Central memory CD8-positive, alpha-beta T cell (primary cell): Measurements from ENCODE around the gene HSPA6.
"Not testable (repeated sequence)": the region's sequence is repeated elsewhere in the genome, so short reads cannot be mapped to it uniquely, and the experiment has no call there.

ENCODE experiments used
- ATAC-seq: fragments of 150-1000 bp; cut with Tn5 transposase; replicated peaks from 2 replicates; pipeline ENCODE4 v1.10.0; 2022; ENCODE audit warnings: mild to moderate bottlenecking, moderate FRiP score, moderate number of reproducible peaks; ENCODE audit not compliant: poor library complexity, severe bottlenecking; ENCODE audit errors: extremely low read depth
- DNase-seq, 2 donors: peaks; one replicate each; pipeline ENCODE4 v3.0.0; 2021; ENCODE audit warnings: low spot score in 2 of 2
- H3K27ac Mint-ChIP-seq: one replicate; pipeline ENCODE4 v1.8.0; 2022; ENCODE audit warnings: low read depth, mild to moderate bottlenecking, moderate library complexity, mixed read lengths
- H3K27me3 Mint-ChIP-seq: one replicate; pipeline ENCODE4 v1.8.0; 2022; ENCODE audit warnings: mixed read lengths
- H3K36me3 Mint-ChIP-seq: one replicate; pipeline ENCODE4 v1.8.0; 2022; ENCODE audit warnings: mild to moderate bottlenecking, moderate library complexity, mixed read lengths; ENCODE audit not compliant: insufficient read depth
- H3K4me1 Mint-ChIP-seq: one replicate; pipeline ENCODE4 v1.8.0; 2022; ENCODE audit warnings: mixed read lengths
- H3K4me3 Mint-ChIP-seq: one replicate; pipeline ENCODE4 v1.8.0; 2022; ENCODE audit warnings: mild to moderate bottlenecking, moderate library complexity, mixed read lengths
- H3K9me3 Mint-ChIP-seq: one replicate; pipeline ENCODE4 v1.8.0; 2022; ENCODE audit warnings: mixed read lengths

The HSPA6 gene

DNA sequence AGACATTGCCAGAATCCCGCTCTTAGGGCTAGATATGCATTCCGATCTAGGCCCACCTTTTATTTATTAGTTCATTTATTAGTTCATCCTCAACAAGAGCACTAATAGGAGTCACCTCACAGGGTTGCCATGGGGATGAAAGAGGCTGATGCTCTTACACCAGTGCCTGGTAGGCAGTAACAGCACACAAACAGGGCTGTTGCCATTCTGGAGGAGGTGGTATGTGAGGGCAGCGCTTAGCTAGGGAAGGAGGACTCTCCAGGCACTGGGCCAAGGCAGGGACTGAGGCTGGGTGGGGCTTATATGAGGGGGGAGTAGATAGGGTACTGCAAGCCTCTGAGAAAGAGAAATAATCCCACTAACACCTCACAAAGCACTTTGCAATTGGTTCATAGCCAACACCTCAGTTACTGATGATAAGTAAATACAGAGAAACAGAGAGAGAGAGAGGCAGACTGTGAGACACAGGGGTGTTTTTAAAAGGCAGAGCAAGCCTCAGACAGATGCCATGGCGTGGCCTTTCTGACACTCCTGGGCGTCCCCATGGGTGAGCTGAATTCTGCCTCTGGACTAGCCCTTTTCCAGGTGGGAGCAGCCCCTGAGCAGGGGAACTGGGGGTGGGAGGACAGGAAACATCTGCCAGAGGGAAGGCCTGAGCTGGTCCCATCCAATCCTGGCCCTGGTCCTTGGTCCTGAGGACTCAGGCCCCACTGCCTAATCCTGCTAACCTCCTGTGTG is 13.2 kb upstream of the HSPA6 start:
- no peak for ATAC-seq
- peaks cover 7% of the 10 kb centered on the region for H3K27me3 Mint-ChIP-seq
- no peak for DNase-seq
- no peaks in the 10 kb centered on the region for H3K36me3 Mint-ChIP-seq
- no peaks in the 10 kb centered on the region for H3K4me1 Mint-ChIP-seq
- H3K9me3 Mint-ChIP-seq = no peaks in the 10 kb centered on the region
- H3K27ac Mint-ChIP-seq = no peak overlapping the region
- no peak overlapping the region for H3K4me3 Mint-ChIP-seq

- no peak for DNase-seq
- no peak overlapping the region for H3K27ac Mint-ChIP-seq
- no peaks in the 10 kb centered on the region for H3K36me3 Mint-ChIP-seq
- H3K4me1 Mint-ChIP-seq = no peaks in the 10 kb centered on the region
- peaks cover 1% of the 10 kb centered on the region for H3K27me3 Mint-ChIP-seq
- H3K4me3 Mint-ChIP-seq = no peak overlapping the region
- no peak for ATAC-seq
- no peaks in the 10 kb centered on the region for H3K9me3 Mint-ChIP-seq
Observed at GRCh38 chr1:161511756-161512060, 12.6 kb upstream of the HSPA6 start.

DNA sequence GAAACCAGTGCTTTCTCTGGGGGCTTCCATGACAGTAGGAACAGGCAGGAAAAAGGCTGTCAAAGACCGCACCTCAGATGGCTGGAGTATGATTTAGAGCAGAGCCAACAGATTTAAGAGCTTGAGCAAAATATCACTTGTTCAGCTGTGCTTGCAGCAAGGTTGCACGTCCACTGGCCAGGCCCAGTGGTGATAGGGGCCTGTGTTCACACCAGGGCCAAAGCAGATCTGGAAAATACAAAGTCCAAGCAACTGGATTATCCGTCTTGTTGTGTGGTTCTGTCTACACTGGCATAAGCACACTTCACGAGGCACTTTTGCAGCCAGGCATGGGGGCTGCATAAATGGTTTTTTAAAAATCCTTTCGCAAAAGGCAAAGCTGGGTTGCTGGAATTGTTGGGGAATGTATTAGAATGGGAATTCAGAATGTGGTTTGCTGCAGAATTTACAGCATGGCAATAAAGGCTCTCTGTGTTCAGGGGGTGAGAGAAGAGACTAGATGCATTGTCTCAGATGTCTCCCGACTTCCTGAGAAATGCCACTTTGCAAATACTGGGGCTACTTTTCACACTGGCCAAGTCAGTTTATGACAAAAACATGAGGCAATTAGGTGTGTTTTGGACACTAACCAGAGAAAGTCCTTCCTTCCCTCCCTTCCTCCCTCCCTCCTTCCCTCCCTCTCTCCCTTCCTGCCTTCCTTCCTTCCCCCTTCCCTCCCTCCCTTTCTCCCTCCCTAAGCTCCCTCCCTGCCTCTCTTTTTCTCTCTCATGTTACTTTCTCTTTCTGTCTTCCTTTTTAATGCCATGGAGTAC is 11.5 kb upstream of the HSPA6 start:
- not testable (repeated sequence) for H3K4me1 Mint-ChIP-seq, H3K27me3 Mint-ChIP-seq, H3K4me3 Mint-ChIP-seq, H3K9me3 Mint-ChIP-seq, DNase-seq, H3K36me3 Mint-ChIP-seq, H3K27ac Mint-ChIP-seq, ATAC-seq

DNA sequence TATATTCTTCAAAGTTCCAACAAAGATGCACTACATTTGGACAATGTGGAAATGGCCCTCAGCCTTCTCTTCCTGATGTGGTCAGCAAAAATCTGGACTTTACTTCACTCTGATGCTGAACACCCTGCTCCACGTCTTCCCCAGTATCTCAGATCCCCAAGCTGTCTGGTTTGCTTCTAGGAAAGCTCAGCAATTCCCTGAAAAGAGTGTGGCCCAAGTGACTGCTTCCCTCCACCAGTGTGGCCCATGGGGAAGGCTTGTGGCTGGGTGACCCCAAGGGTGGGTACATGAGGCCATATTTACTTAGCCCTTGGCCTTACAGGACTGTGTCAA is 10.9 kb upstream of the HSPA6 start:
- not testable (repeated sequence) for H3K27ac Mint-ChIP-seq, H3K4me1 Mint-ChIP-seq

GRCh38 chr1:161513953-161514352 is 10.4 kb upstream of the HSPA6 start:
- not testable (repeated sequence) for H3K36me3 Mint-ChIP-seq, ATAC-seq, H3K27me3 Mint-ChIP-seq, H3K4me1 Mint-ChIP-seq, H3K4me3 Mint-ChIP-seq, H3K9me3 Mint-ChIP-seq, DNase-seq
- peak overlapping the region; percentile 41 for H3K27ac Mint-ChIP-seq

More for the DNA sequence above, 10.9 kb upstream of the HSPA6 start:
- H3K27me3 Mint-ChIP-seq, DNase-seq, ATAC-seq, H3K9me3 Mint-ChIP-seq, H3K36me3 Mint-ChIP-seq, H3K4me3 Mint-ChIP-seq: not testable (repeated sequence)

GRCh38 chr1:161523041-161523816 is 1.1 kb upstream of the HSPA6 start:
- H3K27ac Mint-ChIP-seq = peak overlapping the region; percentile 99
- not testable (repeated sequence) for ATAC-seq, DNase-seq, H3K4me1 Mint-ChIP-seq, H3K27me3 Mint-ChIP-seq, H3K9me3 Mint-ChIP-seq
- peak overlapping the region; percentile 82 for H3K4me3 Mint-ChIP-seq
- H3K36me3 Mint-ChIP-seq = peaks cover 22% of the 10 kb centered on the region

DNA sequence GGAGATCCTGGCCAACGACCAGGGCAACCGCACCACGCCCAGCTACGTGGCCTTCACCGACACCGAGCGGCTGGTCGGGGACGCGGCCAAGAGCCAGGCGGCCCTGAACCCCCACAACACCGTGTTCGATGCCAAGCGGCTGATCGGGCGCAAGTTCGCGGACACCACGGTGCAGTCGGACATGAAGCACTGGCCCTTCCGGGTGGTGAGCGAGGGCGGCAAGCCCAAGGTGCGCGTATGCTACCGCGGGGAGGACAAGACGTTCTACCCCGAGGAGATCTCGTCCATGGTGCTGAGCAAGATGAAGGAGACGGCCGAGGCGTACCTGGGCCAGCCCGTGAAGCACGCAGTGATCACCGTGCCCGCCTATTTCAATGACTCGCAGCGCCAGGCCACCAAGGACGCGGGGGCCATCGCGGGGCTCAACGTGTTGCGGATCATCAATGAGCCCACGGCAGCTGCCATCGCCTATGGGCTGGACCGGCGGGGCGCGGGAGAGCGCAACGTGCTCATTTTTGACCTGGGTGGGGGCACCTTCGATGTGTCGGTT is 477 bp downstream of the HSPA6 start:
- not testable (repeated sequence) for H3K27ac Mint-ChIP-seq, H3K9me3 Mint-ChIP-seq, DNase-seq, H3K4me1 Mint-ChIP-seq, H3K27me3 Mint-ChIP-seq
- peak; percentile 29 for ATAC-seq
- H3K4me3 Mint-ChIP-seq = peak overlapping the region; percentile 82
- peaks cover 26% of the 10 kb centered on the region for H3K36me3 Mint-ChIP-seq

DNA sequence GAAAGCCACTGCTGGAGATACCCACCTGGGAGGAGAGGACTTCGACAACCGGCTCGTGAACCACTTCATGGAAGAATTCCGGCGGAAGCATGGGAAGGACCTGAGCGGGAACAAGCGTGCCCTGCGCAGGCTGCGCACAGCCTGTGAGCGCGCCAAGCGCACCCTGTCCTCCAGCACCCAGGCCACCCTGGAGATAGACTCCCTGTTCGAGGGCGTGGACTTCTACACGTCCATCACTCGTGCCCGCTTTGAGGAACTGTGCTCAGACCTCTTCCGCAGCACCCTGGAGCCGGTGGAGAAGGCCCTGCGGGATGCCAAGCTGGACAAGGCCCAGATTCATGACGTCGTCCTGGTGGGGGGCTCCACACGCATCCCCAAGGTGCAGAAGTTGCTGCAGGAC is 981 bp downstream of the HSPA6 start:
- H3K9me3 Mint-ChIP-seq, DNase-seq, ATAC-seq, H3K27ac Mint-ChIP-seq: not testable (repeated sequence)
- H3K36me3 Mint-ChIP-seq = peaks cover 31% of the 10 kb centered on the region
- peak overlapping the region; percentile 82 for H3K4me3 Mint-ChIP-seq
- H3K4me1 Mint-ChIP-seq = peaks cover 13% of the 10 kb centered on the region
- H3K27me3 Mint-ChIP-seq = peaks cover 10% of the 10 kb centered on the region

DNA sequence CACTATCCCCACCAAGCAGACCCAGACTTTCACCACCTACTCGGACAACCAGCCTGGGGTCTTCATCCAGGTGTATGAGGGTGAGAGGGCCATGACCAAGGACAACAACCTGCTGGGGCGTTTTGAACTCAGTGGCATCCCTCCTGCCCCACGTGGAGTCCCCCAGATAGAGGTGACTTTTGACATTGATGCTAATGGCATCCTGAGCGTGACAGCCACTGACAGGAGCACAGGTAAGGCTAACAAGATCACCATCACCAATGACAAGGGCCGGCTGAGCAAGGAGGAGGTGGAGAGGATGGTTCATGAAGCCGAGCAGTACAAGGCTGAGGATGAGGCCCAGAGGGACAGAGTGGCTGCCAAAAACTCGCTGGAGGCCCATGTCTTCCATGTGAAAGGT is 1.6 kb downstream of the HSPA6 start:
- DNase-seq, ATAC-seq, H3K9me3 Mint-ChIP-seq, H3K4me3 Mint-ChIP-seq, H3K27ac Mint-ChIP-seq: not testable (repeated sequence)
- peaks cover 18% of the 10 kb centered on the region for H3K4me1 Mint-ChIP-seq
- H3K36me3 Mint-ChIP-seq = peaks cover 37% of the 10 kb centered on the region
- H3K27me3 Mint-ChIP-seq = peaks cover 16% of the 10 kb centered on the region

GRCh38 chr1:161528550-161528949 is 4.2 kb downstream of the HSPA6 start:
- not testable (repeated sequence) for ATAC-seq, H3K9me3 Mint-ChIP-seq, DNase-seq, H3K4me3 Mint-ChIP-seq, H3K27ac Mint-ChIP-seq
- Mint-ChIP-seq H3K36me3 (peaks cover 28% of the 10 kb centered on the region), H3K27me3 (peaks cover 17% of the 10 kb centered on the region), H3K4me1 (peaks cover 27% of the 10 kb centered on the region)

DNA sequence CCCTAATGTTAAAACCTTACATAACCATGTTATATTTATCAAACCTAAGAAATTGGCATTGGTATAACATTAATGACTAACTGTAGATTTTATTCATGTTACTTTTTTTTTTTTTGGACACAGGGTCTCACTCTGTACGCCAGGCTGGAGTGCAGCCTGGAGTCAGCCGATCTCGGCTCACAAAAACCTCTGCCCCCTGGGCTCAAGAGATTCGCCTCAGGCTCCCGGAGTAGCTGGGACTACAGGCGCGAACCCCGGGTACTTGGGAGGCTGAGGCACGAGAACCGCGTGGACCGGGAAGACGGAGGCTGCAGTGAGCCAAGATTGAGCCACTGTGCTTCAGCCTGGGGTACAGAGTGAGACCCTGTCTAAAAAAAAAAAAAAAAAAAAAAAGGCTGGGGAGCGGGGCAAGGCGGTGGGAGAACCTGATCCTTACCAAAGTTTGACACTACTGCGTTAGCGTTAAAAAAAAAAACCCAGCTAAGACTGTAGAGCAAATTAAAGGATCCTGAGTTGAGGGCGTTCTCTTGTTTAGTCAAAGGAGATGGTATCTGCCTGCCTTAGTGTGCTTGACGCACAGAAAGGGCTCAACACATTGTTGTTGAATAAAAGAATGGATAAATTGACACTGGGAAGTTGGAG is 5.2 kb downstream of the HSPA6 start:
- peak overlapping the region; percentile 93 for H3K4me3 Mint-ChIP-seq
- not testable (repeated sequence) for ATAC-seq, DNase-seq, H3K9me3 Mint-ChIP-seq
- peak overlapping the region; percentile 100 for H3K27ac Mint-ChIP-seq
- H3K27me3 Mint-ChIP-seq = peaks cover 12% of the 10 kb centered on the region
- H3K4me1 Mint-ChIP-seq = peaks cover 22% of the 10 kb centered on the region
- H3K36me3 Mint-ChIP-seq = peaks cover 19% of the 10 kb centered on the region

DNA sequence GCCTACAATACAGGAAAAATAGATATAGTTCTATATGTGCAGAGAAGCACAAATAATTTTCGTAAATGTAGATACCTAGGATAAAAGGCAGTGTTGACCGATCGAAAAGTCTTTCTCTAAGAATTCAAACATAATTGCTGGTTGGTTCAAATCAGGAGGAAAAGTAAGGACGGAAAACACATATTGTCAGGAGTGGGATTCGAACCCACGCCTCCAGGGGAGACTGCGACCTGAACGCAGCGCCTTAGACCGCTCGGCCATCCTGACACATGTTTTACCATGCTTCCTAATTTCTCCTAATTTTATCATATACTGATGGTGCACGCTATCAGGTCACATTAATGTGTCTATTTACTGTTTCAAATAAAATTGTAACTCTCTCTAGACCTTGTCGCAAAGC is 5.8 kb downstream of the HSPA6 start:
- Mint-ChIP-seq H3K4me1 (peaks cover 22% of the 10 kb centered on the region), H3K4me3 (peak overlapping the region; percentile 93), H3K27ac (peak overlapping the region; percentile 100), H3K36me3 (peaks cover 19% of the 10 kb centered on the region), H3K27me3 (peaks cover 12% of the 10 kb centered on the region)
- peak; percentile 62 for ATAC-seq
- H3K9me3 Mint-ChIP-seq = not testable (repeated sequence)
- DNase-seq = peak; percentile 42 to 64
